Measurements from ENCODE around the gene PARD3. TPM values are rescaled to one million over a fixed set of nuclear protein-coding genes. Genes with fewer than 3 reads are reported as not detected.
A peak's percentile ranks its signal among the peaks of the same experiment; 100 is the strongest.

PARD3 gene
- total RNA-seq, 1 donor from 2014 or later = 37.2 TPM

DNA sequence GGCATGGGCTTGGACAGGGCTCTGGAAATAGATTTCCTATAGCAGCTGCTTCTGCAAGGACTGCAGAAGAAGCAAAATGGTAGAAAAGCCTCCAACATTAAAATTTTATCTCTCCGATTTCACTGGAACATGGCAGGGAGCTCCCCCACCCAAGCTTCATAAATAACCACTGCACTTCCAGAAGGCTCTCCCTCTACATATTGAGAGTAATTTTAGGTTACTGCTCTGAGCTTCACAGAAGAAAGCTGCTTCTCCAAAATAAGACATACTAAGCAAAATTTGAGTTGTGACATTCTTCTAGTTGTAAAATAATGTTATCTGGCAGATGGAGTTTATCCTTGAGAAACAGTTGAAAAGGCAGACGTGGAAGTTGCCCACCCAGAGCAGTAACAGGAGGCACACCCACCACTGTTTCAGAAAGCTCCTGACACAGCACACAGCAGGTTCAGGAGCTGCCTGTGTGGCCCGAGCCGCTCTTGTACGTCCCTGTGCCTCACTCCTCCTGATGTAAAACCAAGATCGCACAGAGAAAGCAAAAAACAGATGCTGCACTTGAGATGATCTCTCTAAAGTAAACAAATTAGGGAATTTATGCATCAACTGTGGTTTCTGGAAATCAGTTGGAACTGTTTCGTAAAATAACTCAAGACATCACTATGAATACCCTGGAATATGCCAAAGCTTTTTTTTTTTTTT lies 621.0 kb downstream of the PARD3 start:
- Mint-ChIP-seq H3K27ac (ENCODE audit: unreplicated experiment) (peak overlapping the region; percentile 13), H3K4me3 (ENCODE audit: unreplicated experiment) (no peak overlapping the region), H3K27me3 (ENCODE audit: unreplicated experiment) (no peaks in the 10 kb centered on the region), H3K4me1 (ENCODE audit: unreplicated experiment) (peaks cover 19% of the 10 kb centered on the region), H3K9me3 (ENCODE audit: unreplicated experiment) (no peaks in the 10 kb centered on the region), H3K36me3 (ENCODE audit: unreplicated experiment) (no peaks in the 10 kb centered on the region)
- no peak for TF ChIP-seq CTCF (IDR thresholded peaks at IDR 0.05)
- DNase-seq (ENCODE audit: extremely low spot score, unreplicated experiment) = no peak

DNA sequence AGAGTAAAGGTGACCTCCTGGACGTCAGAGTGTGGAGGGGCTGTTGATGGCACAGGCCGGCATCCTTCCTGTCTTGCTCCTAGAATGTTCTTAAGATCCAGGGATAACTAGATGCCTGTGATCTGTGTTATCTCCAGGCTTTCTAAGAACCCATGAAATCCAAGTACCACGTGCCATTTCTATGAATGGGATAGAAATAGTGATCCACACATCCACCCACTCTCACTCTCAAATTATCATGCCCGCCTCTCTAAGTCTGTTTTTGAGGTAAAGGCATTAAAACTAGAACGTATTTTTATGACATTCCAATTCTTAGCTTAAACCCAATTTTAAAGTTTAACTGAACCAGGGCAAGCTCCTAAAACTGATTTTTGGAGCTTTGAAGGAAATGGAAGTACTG lies 622.5 kb downstream of the PARD3 start:
- TF ChIP-seq CTCF (IDR thresholded peaks at IDR 0.05) = no peak
- DNase-seq (ENCODE audit: extremely low spot score, unreplicated experiment) = no peak
- H3K27ac Mint-ChIP-seq (ENCODE audit: unreplicated experiment) = no peak overlapping the region
- H3K27me3 Mint-ChIP-seq (ENCODE audit: unreplicated experiment) = no peaks in the 10 kb centered on the region
- H3K9me3 Mint-ChIP-seq (ENCODE audit: unreplicated experiment) = no peaks in the 10 kb centered on the region
- no peaks in the 10 kb centered on the region for H3K36me3 Mint-ChIP-seq (ENCODE audit: unreplicated experiment)
- H3K4me3 Mint-ChIP-seq (ENCODE audit: unreplicated experiment) = no peak overlapping the region
- H3K4me1 Mint-ChIP-seq (ENCODE audit: unreplicated experiment) = peaks cover 22% of the 10 kb centered on the region

DNA sequence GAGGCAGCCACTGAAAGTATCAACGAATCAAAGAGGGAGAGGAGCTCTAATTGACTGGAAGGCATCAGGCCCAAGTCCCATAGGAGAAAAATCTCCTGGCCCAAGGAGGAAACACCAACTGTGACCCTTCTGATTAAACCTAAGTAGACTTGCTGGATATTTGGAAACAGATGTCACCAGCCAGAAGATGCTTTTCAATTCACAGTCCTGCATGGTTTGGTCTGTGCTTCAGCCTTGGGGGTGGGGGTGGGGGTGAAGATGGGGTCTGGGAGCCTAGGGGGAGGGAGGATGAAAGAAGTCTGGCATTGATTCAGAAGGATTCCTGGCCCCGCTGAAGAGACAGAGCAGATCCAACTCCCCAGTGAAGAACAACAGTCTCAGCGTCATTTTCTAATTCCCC lies 623.7 kb downstream of the PARD3 start:
- Mint-ChIP-seq H3K27me3 (ENCODE audit: unreplicated experiment) (no peaks in the 10 kb centered on the region), H3K36me3 (ENCODE audit: unreplicated experiment) (no peaks in the 10 kb centered on the region), H3K27ac (ENCODE audit: unreplicated experiment) (no peak overlapping the region), H3K9me3 (ENCODE audit: unreplicated experiment) (no peaks in the 10 kb centered on the region), H3K4me3 (ENCODE audit: unreplicated experiment) (no peak overlapping the region), H3K4me1 (ENCODE audit: unreplicated experiment) (peaks cover 34% of the 10 kb centered on the region)
- no peak for DNase-seq (ENCODE audit: extremely low spot score, unreplicated experiment)
- no peak for TF ChIP-seq CTCF (IDR thresholded peaks at IDR 0.05)

GRCh38 chr10:34190580-34190979 lies 624.5 kb downstream of the PARD3 start:
- DNase-seq (ENCODE audit: extremely low spot score, unreplicated experiment) = no peak
- Mint-ChIP-seq H3K9me3 (ENCODE audit: unreplicated experiment) (no peaks in the 10 kb centered on the region), H3K4me3 (ENCODE audit: unreplicated experiment) (no peak overlapping the region), H3K36me3 (ENCODE audit: unreplicated experiment) (no peaks in the 10 kb centered on the region), H3K27ac (ENCODE audit: unreplicated experiment) (no peak overlapping the region), H3K27me3 (ENCODE audit: unreplicated experiment) (no peaks in the 10 kb centered on the region), H3K4me1 (ENCODE audit: unreplicated experiment) (peaks cover 36% of the 10 kb centered on the region)
- no peak for TF ChIP-seq CTCF (IDR thresholded peaks at IDR 0.05)

GRCh38 chr10:34189830-34190229 lies 625.3 kb downstream of the PARD3 start:
- H3K4me1 Mint-ChIP-seq (ENCODE audit: unreplicated experiment) = peaks cover 38% of the 10 kb centered on the region
- no peak overlapping the region for H3K27ac Mint-ChIP-seq (ENCODE audit: unreplicated experiment)
- no peaks in the 10 kb centered on the region for H3K27me3 Mint-ChIP-seq (ENCODE audit: unreplicated experiment)
- no peaks in the 10 kb centered on the region for H3K36me3 Mint-ChIP-seq (ENCODE audit: unreplicated experiment)
- no peak overlapping the region for H3K4me3 Mint-ChIP-seq (ENCODE audit: unreplicated experiment)
- no peaks in the 10 kb centered on the region for H3K9me3 Mint-ChIP-seq (ENCODE audit: unreplicated experiment)
- DNase-seq (ENCODE audit: extremely low spot score, unreplicated experiment) = no peak
- no peak for TF ChIP-seq CTCF (IDR thresholded peaks at IDR 0.05)
